HL-60/S4 treated with phorbol 12-myristate 13-acetate at 8.2 ng/mL for 4 days and 3 days (cell line): Measurements from ENCODE around the gene HGF.
"Not testable (repeated sequence)": the region's sequence is repeated elsewhere in the genome, so short reads cannot be mapped to it uniquely, and the experiment has no call there.

ENCODE experiments used
- in situ Hi-C: fragments of 300-500 bp; cut with MboI; formaldehyde crosslinking; loops from 2 replicates; pipeline ENCODE4 v1.15.0; 2022; ENCODE audit warnings: low sequenced_read_pairs

The HGF gene

GRCh38 chr7:81725003-81725811 lies 44.6 kb downstream of the HGF start:
- in situ Hi-C loops, result no loop called here

GRCh38 chr7:81722250-81722649 lies 47.6 kb downstream of the HGF start:
- in situ Hi-C loops, result not testable (repeated sequence)

- in situ Hi-C loops, result no loop called here
These were observed 48.4 kb downstream of the HGF start for GRCh38 chr7:81721437-81721836.

- in situ Hi-C loops, result no loop called here
These were observed 50.0 kb downstream of the HGF start for GRCh38 chr7:81719865-81720264.

GRCh38 chr7:81715984-81716588 lies 53.8 kb downstream of the HGF start:
- in situ Hi-C loops, result no loop called here

- in situ Hi-C loops, result no loop called here
These were observed 55.5 kb downstream of the HGF start for GRCh38 chr7:81714306-81714705.

GRCh38 chr7:81710751-81711150 lies 59.1 kb downstream of the HGF start:
- in situ Hi-C loops, result no loop called here

- in situ Hi-C loops, result no loop called here
These were observed 60.0 kb downstream of the HGF start for GRCh38 chr7:81709836-81710235.

- in situ Hi-C loops, result no loop called here
These were observed 61.9 kb downstream of the HGF start for GRCh38 chr7:81707966-81708365.

- in situ Hi-C loops, result no loop called here
These were observed 62.7 kb downstream of the HGF start for GRCh38 chr7:81707196-81707595.

- in situ Hi-C loops, result no loop called here
These were observed 64.6 kb downstream of the HGF start for GRCh38 chr7:81705206-81705605.

GRCh38 chr7:81704595-81704994 lies 65.3 kb downstream of the HGF start:
- in situ Hi-C loops, result no loop called here

- in situ Hi-C loops, result no loop called here
These were observed 70.9 kb downstream of the HGF start for GRCh38 chr7:81698965-81699364.

- in situ Hi-C loops, result no loop called here
These were observed 75.1 kb downstream of the HGF start for GRCh38 chr7:81694711-81695110.

- in situ Hi-C loops, result no loop called here
These were observed 76.0 kb downstream of the HGF start for GRCh38 chr7:81693894-81694293.

- in situ Hi-C loops, result no loop called here
These were observed 76.8 kb downstream of the HGF start for GRCh38 chr7:81693080-81693479.

GRCh38 chr7:81692146-81692905 lies 77.5 kb downstream of the HGF start:
- in situ Hi-C loops, result no loop called here

GRCh38 chr7:81691199-81691821 lies 78.5 kb downstream of the HGF start:
- in situ Hi-C loops, result no loop called here

- in situ Hi-C loops, result no loop called here
These were observed 79.2 kb downstream of the HGF start for GRCh38 chr7:81690688-81691087.

- in situ Hi-C loops, result no loop called here
These were observed 79.6 kb downstream of the HGF start for GRCh38 chr7:81690251-81690650.

- in situ Hi-C loops, result no loop called here
These were observed 81.0 kb downstream of the HGF start for GRCh38 chr7:81688622-81689411.
